Activated T-helper 2 cell treated with anti-CD3 and anti-CD28 coated beads, Interferon-gamma antibody, Interleukin-2, Interleukin-4, amounts not matched to agents 10 μg/mL and 5 μg/mL and 100 μg/mL, durations not matched to agents 14 hours and 24 hours and 36 hours (primary cell): ENCODE data around the gene UCN2. TPM values are rescaled to one million over a fixed set of nuclear protein-coding genes. Genes with fewer than 3 reads are reported as not detected.
"Not testable (repeated sequence)": the region's sequence is repeated elsewhere in the genome, so short reads cannot be mapped to it uniquely, and the experiment has no call there.

Experiments used
- DNase-seq: peaks from one replicate; pipeline ENCODE4 v3.0.0; 2021; ENCODE audit warnings: low spot score
- H3K27ac Mint-ChIP-seq: one replicate; pipeline ENCODE4 v1.8.0; 2021; ENCODE audit warnings: mixed read lengths
- H3K27me3 Mint-ChIP-seq: one replicate; pipeline ENCODE4 v1.8.0; 2021; ENCODE audit warnings: low read depth, mixed read lengths
- H3K36me3 Mint-ChIP-seq: one replicate; pipeline ENCODE4 v1.8.0; 2021; ENCODE audit warnings: low read depth, mixed read lengths
- H3K4me1 Mint-ChIP-seq: one replicate; pipeline ENCODE4 v1.8.0; 2021; ENCODE audit warnings: low read depth, mixed read lengths
- H3K4me3 Mint-ChIP-seq: one replicate; pipeline ENCODE4 v1.8.0; 2021; ENCODE audit warnings: low read depth, mild to moderate bottlenecking, moderate library complexity, mixed read lengths
- H3K9me3 Mint-ChIP-seq: one replicate; pipeline ENCODE4 v1.8.0; 2021; ENCODE audit warnings: mixed read lengths
- intact Hi-C: fragments of 100-400 bp; cut with micrococcal nuclease; formaldehyde crosslinking; loops from one replicate; pipeline ENCODE4 v1.15.1; 2023
- total RNA-seq: library from RNA; stranded (reverse); gene quantifications from 2 replicates; pipeline ENCODE4 v1.2.3, GENCODE V29; 2022

UCN2 gene
- total RNA-seq, 1 donor from 2014 or later = not detected

DNA sequence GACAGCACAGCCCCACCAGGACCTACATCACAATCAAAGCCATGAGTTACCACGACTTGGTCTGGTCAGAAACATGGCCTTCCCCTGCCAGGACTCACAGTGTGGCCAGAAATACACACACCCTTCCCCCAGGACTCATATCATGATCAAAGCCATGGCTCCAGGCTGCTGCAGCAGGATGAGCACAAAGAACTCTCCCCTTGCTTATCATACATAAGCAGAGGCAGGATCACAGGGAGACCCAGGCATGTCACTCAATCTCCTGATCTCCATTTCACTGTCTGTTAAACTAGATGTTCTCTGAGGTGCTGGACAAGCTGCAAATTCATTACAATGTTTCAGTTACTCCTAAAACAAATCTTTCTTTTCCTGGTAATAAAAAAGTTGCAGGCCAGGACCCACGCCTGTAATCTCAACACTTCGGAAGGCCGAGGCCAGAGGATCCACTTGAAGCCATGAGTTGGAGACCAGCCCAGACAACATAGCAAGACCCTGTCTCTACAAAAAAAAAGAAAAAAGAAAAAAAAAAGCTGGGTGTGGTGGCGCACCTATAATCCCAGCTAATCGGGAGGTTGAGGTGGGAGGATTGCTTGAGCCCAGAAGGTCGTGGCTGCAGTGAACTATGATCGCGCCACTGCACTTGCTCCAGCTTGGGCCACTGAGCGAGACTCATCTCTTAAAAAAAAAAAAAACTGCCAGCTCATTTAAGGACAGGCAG is 8.2 kb downstream of the UCN2 start:
- peaks cover 50% of the 10 kb centered on the region for H3K4me1 Mint-ChIP-seq
- no peaks in the 10 kb centered on the region for H3K9me3 Mint-ChIP-seq
- DNase-seq = no peak
- H3K27ac Mint-ChIP-seq = peak overlapping the region; percentile 18
- peak overlapping the region; percentile 86 for H3K4me3 Mint-ChIP-seq
- peaks cover 29% of the 10 kb centered on the region for H3K36me3 Mint-ChIP-seq
- intact Hi-C loops = loop anchor here (5.0 to 10.0 kb wide), 2 partner anchors 38 to 311 kb away; partner anchors contain the start of gene ZNF589
- H3K27me3 Mint-ChIP-seq = no peaks in the 10 kb centered on the region

DNA sequence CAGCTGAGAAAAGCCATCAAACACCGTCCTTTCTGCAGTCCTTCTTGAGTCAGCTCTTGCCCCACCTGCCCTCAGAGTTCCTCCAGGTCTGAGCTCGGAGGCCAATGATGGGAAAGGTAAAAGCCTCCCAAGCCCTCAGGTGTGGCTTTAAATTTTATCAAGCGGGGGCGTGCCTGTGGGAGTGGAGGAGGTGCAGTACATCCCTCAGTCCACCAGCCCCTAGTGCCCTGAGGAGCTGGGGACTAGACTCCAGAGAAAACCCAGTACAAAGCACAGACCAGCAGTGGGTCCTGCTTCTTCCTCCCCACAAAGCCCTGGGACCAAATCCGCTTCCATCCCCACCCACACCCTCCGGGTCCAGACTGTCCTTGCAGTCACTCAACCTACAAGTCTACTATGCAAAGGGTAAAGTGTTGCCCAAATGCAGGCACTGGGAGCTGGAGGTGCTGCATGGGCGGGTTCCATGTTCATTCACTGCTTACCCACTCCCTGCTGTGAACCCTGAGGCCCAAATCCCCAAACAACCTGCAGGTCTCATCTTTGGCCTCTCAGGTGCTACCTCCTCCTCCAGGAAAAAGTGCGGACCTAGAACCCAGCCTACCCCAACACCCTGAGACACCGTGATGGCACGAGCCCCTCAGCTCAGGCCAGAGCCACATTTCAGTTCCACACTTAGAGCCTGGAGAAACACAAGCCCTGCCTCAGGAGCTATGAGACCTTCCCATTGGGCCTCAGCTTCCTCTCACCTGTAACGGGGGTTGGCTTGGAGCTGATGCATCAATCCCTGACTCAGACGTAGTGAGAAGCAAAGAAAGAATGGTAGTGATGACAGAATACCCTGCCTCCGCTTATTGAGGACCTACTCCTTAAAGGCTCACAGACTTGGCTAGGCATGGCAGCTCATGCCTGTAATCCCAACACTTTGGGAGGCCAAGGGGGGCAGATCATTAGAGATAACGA is 9.4 kb downstream of the UCN2 start:
- Mint-ChIP-seq H3K4me3 (peak overlapping the region; percentile 86), H3K36me3 (peaks cover 37% of the 10 kb centered on the region), H3K27ac (no peak overlapping the region), H3K27me3 (no peaks in the 10 kb centered on the region), H3K4me1 (peaks cover 45% of the 10 kb centered on the region), H3K9me3 (no peaks in the 10 kb centered on the region)
- intact Hi-C loops = loop anchor here (10.0 kb wide), 1 partner anchor 309 kb away; the partner anchor contains the start of gene ZNF589
- DNase-seq = no peak

DNA sequence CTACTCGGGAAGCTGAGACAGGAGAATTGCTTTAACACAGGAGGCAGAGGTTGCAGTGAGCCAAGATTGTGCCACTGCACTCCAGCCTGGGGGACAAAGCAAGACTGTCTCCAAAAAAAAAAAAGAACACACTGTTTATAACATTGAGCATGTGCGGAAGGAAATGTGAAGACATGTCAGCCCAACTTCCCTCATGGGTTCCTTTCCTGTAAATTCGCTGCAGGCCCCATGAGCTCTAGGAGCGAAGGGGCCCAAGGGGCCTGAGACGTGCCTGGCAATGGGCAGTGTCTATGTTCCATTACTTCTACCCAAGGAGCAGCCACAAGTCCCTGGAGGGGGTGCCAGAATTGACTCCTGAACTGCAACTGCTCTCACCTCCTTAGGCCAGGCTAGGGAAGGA is 10.2 kb downstream of the UCN2 start:
- H3K27ac Mint-ChIP-seq = no peak overlapping the region
- peaks cover 37% of the 10 kb centered on the region for H3K4me1 Mint-ChIP-seq
- H3K36me3 Mint-ChIP-seq = peaks cover 44% of the 10 kb centered on the region
- no peak for DNase-seq
- no peaks in the 10 kb centered on the region for H3K27me3 Mint-ChIP-seq
- H3K4me3 Mint-ChIP-seq = peak overlapping the region; percentile 26
- no peaks in the 10 kb centered on the region for H3K9me3 Mint-ChIP-seq
- intact Hi-C loops = loop anchor here (10.0 kb wide), 1 partner anchor 309 kb away; the partner anchor contains the start of gene ZNF589

DNA sequence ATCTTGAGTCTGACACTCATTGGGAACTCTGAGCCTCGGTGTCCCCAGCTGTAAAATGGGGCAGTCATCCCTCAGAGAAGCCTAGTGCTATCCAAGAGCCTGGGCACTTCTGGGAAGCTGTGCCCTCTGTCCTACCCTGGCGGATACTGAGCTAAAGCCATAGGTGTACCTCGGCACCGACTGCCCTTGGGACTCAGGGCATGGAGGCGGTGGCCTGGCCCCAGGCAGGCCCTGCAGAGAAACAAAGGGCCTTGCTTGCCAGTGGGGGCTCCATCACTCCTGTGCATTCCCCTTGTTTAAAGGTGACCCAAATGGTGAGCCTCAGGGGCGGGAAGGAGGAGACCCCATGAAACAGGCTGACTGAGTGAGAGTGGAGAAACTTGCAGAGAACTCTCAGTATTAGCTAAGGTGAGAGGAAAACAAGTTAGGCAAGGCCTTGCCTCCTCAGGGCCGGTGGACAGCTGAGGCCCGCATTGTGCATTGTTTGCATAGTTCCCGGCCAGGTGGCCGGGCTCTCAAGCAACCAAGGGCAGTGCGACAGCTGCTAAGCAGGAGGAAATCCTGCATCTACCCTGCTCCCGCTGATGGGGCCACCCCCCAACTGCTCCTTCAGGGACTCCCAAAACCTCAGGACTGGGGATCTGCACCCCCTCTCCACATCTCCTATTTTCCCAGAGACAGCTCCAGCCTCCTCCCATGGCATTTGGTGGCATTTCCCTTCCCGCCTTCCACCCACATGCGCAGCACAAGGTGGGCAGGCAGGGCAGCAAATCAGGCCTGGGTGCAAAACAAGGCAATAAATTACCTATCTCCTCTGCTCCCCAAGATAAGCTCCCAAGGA is 11.2 kb downstream of the UCN2 start:
- no peak overlapping the region for H3K27ac Mint-ChIP-seq
- no peak for DNase-seq
- no peaks in the 10 kb centered on the region for H3K9me3 Mint-ChIP-seq
- intact Hi-C loops = loop anchor here (10.0 kb wide), 1 partner anchor 308 kb away; the partner anchor contains the start of gene ZNF589
- no peaks in the 10 kb centered on the region for H3K27me3 Mint-ChIP-seq
- no peak overlapping the region for H3K4me3 Mint-ChIP-seq
- peaks cover 33% of the 10 kb centered on the region for H3K4me1 Mint-ChIP-seq
- H3K36me3 Mint-ChIP-seq = peaks cover 51% of the 10 kb centered on the region

DNA sequence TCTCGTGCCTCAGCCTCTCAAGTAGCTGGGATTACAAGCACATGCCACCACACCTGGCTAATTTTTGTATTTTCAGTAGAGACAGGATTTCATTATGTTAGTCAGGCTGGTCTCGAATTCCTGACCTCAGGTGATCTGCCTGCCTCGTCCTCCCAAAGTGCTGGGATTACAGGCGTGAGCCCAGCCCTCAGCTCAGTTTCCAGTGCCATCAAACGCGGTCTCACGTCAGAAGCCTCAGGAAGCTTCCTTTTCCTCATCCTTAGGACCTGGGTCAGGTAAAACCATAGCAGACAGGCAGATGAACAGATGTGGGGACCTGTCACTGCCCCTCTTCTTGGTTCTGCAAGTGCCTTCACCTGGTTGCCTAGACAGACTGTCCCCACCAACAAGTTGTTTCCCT is 11.9 kb downstream of the UCN2 start:
- H3K9me3 Mint-ChIP-seq, H3K27me3 Mint-ChIP-seq, H3K4me3 Mint-ChIP-seq, H3K27ac Mint-ChIP-seq, DNase-seq: not testable (repeated sequence)
- Mint-ChIP-seq H3K4me1 (peaks cover 33% of the 10 kb centered on the region), H3K36me3 (peaks cover 57% of the 10 kb centered on the region)
- intact Hi-C loops = loop anchor here (10.0 kb wide), 1 partner anchor 307 kb away; the partner anchor contains the start of gene ZNF589

DNA sequence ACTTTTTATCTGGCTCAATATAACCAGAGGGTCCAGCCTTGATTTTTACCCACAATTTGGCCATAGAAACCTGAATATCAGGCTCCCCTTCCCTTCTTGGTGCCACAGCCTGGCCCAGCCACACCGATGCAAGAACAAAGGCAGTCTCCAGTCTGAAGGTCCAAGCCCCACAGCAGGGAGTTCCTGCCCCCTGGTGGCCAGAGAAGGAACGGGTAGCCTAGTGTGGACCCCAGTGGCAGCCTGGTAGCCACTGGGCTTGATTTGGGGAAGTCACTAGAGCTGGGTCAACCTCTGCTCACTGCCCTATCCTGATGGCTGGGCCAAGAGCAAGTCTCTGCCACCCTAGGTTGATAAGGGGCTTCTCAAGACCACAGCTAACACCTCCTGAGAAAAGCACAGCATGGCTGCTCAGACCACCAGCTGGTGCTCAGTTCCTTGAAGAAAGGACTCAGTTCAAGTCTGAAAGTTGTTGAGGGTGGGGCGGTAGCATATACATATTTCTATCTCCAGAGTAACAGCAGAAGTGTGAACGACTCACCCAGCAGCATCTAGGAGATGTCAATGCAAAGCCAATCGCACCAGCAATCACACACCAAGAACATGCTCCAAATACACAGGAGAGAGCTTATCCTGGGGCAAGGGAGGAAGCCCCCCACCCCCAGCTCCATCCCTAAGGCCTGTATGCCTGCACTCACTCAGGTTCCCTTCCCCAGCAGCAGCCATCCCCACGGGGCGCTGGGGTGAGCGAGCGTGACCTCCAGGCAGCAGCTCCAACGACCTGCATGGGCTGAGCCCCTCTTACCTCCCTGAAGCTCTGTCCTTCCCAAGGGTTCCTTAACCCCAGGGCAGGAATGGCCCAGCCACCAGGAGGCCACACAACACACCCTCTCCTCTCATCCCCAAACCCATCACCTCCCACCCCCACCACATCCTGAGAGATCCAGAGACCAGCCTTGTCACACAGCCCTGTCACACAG is 14.6 kb downstream of the UCN2 start:
- H3K36me3 Mint-ChIP-seq = peaks cover 62% of the 10 kb centered on the region
- H3K27me3 Mint-ChIP-seq = no peaks in the 10 kb centered on the region
- H3K9me3 Mint-ChIP-seq = no peaks in the 10 kb centered on the region
- intact Hi-C loops = loop anchor here (2.0 kb wide), 1 partner anchor 148 kb away; no protein-coding TSS in a partner anchor
- no peak overlapping the region for H3K27ac Mint-ChIP-seq
- H3K4me3 Mint-ChIP-seq = no peak overlapping the region
- H3K4me1 Mint-ChIP-seq = peaks cover 16% of the 10 kb centered on the region
- peak; percentile 72 for DNase-seq

DNA sequence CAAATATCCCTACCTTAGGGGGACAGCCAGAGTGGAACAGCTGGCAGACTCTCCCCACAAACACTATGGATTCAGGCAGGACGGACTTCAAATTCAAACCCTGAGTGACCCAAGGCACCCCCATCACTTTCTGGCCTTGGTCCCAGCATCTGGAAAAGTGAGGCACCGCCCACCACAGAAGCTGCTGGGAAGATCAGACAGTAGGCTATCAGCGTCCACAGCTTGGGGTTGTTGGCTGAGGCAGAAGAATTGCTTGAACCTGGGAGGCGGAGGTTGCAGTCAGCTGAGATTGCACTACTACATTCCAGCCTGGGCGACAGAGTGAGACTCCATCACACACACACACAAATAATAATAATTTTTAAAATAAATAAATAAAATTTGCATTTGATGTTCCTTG is 15.5 kb downstream of the UCN2 start:
- intact Hi-C loops = loop anchor here (2.0 kb wide), 1 partner anchor 147 kb away; no protein-coding TSS in a partner anchor
- Mint-ChIP-seq H3K27ac (no peak overlapping the region), H3K36me3 (peaks cover 60% of the 10 kb centered on the region), H3K9me3 (no peaks in the 10 kb centered on the region), H3K4me1 (peaks cover 9% of the 10 kb centered on the region), H3K27me3 (no peaks in the 10 kb centered on the region), H3K4me3 (no peak overlapping the region)
- no peak for DNase-seq

DNA sequence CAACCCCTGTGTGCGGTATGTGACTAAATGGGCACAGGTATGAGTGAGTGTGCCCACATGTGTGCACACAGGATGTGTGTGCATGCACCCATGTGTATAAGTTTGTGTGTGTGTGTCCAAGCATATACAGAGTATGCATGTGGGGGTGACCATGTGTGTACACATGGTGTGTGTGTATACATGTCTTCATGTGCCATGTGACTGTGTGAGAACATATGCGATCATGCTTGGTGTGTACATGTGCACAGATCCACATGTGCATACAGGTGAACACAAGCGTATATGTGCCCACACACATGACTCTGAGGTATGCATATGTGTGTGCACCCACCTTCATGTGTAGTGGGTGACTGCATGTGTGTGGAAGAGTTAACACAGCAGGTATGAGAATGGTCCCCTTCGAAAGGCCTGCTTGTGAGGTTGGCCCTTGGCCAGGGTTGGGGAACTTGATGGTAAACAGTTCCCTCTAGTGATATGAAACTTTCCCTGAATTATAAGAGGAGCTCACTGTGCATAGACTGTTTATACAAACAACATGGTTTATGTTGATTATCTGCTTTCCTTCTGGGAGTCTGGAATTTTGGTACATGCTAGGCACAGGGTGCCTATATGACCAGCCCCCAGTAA is 17.3 kb downstream of the UCN2 start:
- Mint-ChIP-seq H3K9me3 (no peaks in the 10 kb centered on the region), H3K36me3 (peaks cover 73% of the 10 kb centered on the region), H3K27me3 (no peaks in the 10 kb centered on the region), H3K4me3 (no peak overlapping the region), H3K4me1 (peaks cover 8% of the 10 kb centered on the region), H3K27ac (no peak overlapping the region)
- no peak for DNase-seq
- intact Hi-C loops = no loop called here

DNA sequence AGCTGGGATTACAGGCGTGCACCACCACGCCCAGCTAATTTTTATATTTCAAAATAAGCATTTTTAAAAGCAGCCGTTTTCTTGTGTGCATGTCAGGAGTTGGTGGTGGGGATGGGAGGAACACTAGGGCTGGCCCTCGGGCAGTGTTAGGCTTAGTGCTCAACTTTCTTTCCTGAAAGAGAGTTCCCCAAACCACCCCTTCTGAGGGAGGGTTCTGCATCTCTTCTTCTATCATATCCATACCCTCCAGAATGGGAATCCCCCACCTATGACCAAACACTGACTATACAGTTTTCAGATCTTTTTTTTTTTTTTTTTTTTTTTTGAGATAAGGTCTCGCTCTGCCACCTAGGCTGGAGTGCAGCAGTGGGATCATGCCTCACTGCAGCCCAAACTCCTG is 19.4 kb downstream of the UCN2 start:
- intact Hi-C loops = no loop called here
- Mint-ChIP-seq H3K36me3 (peaks cover 68% of the 10 kb centered on the region), H3K4me3 (no peak overlapping the region), H3K4me1 (peaks cover 2% of the 10 kb centered on the region), H3K27me3 (no peaks in the 10 kb centered on the region), H3K27ac (no peak overlapping the region), H3K9me3 (no peaks in the 10 kb centered on the region)
- DNase-seq = no peak

DNA sequence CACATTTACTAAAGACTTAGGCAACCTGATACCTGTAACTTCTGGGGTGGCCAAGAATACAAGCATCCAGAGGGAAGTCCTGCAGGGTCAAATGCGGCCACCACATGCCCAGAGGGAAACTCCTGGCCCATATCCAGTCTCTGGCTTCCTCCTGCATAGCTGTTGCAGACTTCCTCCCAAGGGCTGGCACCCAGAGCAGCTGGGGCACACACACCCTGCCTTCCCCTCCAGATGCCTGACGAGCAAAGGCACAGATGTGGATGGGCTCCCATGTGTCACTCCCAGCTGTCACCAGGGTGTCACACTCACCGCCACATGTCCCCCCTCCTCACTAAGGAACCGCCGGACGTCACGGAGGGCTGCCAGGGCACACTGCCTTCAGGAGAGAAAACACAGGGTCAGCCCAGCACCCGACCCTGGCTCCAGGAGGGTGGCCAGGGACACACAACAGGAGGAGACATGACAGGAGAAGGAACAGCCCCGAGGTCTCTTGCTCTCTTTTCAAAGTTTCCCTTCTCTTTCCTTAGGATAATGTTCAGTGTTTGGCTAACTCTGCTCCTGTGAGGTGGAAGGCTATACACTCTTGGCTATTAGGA is 20.2 kb downstream of the UCN2 start:
- H3K27me3 Mint-ChIP-seq = no peaks in the 10 kb centered on the region
- peaks cover 67% of the 10 kb centered on the region for H3K36me3 Mint-ChIP-seq
- no peaks in the 10 kb centered on the region for H3K9me3 Mint-ChIP-seq
- intact Hi-C loops = no loop called here
- H3K27ac Mint-ChIP-seq = no peak overlapping the region
- no peak overlapping the region for H3K4me3 Mint-ChIP-seq
- DNase-seq = no peak
- peaks cover 2% of the 10 kb centered on the region for H3K4me1 Mint-ChIP-seq

DNA sequence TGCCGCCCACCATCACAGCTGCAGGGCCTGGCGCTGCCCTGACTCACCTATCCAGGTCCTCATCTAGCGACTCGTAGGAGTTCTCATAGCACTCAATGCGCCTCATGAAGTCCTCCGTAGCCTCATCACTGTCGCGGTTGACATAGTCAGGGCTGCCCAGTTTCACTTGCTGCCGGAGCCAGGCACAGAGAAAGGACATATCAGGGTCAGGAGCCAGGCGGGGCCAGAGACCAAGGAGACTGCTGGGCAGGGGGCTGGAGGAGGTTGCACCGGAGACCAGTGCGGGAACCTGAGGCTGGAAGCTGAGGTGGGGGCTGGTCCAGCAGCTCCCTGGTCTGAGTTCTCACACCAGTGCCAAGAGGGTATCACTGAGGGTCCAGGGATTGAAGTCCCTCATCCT is 25.1 kb downstream of the UCN2 start:
- Mint-ChIP-seq H3K4me1 (peaks cover 2% of the 10 kb centered on the region), H3K4me3 (no peak overlapping the region), H3K27ac (no peak overlapping the region), H3K27me3 (no peaks in the 10 kb centered on the region), H3K9me3 (no peaks in the 10 kb centered on the region), H3K36me3 (peaks cover 75% of the 10 kb centered on the region)
- intact Hi-C loops = no loop called here
- DNase-seq = no peak
